ENCODE measurements around the gene PAK6.

Gene PAK6

DNA sequence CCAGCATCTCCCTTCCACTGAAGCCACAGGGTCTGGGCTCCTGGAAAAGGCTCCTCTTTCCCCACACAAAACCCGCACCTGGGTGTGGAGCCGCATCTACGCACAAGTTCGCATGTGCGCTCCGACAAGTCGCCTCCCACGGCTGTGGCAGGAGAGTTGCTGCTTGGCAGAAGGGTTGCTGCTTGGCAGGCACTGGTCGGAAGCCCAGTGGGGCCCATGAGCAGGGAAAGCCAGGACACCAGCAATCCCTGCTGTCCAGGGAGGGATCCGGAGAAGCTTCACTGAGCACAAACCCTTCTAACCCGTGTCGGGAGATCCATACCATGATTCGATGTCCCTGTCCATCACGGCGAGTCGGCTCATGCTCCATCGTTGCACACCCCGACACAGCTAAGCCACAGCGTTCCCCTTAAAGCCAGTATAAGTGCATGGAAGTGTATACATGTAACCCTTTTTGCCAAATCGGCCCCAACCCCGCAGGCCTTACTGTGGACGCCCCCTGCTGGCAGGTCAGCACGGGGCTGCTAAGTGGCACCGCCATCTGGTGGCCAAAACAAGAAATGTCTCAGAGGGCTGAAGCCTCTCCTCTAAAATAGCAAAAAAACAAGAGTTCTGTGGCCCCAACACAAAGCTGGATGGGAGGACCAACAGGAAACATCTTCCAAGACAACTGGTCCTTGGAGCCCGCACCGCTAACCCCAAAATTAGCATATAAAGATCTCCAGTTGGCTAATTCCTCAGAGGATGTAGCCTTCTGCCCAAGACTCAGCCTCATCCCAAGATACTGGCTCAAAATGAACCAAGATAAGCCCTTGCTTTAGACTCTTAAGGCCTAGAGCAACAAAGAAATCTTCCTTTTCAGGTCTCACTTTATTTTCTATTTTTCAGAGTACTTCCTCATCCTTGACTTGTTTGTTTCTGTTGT is 35.7 kb downstream of the PAK6 start:
- H3K27ac ChIP-seq, result no peak overlapping the region
- no peak for DNase-seq (ENCODE audit: low read depth, low spot score)

DNA sequence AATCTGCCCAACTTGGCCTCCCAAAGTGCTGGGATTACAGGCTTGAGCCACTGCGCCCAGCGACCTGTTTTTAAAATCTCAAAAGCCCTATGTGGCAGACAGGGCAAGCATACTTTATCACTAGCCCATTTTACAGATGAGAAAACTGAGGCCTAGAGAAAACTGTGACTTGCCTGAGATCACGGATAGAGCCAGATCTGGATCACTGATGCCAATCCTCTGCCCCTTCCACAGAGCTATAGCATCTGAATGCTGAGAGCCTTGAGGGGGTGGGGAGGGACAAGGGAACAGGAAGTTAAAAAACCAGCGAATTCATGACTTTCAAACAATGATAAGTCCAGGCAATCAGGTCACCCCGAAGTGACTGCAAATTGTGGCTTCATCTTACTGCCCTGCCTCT is 36.7 kb downstream of the PAK6 start:
- H3K27ac ChIP-seq, result no peak overlapping the region
- DNase-seq (ENCODE audit: low read depth, low spot score), result no peak

DNA sequence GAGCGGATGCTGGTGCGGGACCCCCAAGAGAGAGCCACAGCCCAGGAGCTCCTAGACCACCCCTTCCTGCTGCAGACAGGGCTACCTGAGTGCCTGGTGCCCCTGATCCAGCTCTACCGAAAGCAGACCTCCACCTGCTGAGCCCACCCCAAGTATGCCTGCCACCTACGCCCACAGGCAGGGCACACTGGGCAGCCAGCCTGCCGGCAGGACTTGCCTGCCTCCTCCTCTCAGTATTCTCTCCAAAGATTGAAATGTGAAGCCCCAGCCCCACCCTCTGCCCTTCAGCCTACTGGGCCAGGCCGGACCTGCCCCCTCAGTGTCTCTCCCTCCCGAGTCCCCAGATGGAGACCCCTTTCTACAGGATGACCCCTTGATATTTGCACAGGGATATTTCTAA is 37.1 kb downstream of the PAK6 start:
- no peak overlapping the region for H3K27ac ChIP-seq
- DNase-seq (ENCODE audit: low read depth, low spot score), result no peak

DNA sequence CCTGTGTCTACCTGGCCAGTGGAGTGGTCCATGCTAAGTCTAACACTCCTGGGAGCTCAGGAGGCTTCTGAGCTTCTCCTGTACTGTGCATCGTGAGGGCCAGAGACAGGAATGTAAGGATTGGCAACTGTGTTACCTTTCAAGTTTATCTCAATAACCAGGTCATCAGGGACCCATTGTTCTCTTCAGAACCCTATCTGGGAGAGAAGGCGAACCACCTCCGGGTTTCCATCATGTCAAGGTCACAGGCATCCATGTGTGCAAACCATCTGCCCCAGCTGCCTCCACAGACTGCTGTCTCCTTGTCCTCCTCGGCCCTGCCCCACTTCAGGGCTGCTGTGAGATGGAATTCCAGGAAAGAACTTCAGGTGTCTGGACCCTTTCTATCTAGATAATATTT is 38.1 kb downstream of the PAK6 start:
- no peak for DNase-seq (ENCODE audit: low read depth, low spot score)
- no peak overlapping the region for H3K27ac ChIP-seq

- H3K27ac ChIP-seq, result no peak overlapping the region
- DNase-seq (ENCODE audit: low read depth, low spot score), result no peak
These were observed 38.6 kb downstream of the PAK6 start for GRCh38 chr15:40277471-40277870.

DNA sequence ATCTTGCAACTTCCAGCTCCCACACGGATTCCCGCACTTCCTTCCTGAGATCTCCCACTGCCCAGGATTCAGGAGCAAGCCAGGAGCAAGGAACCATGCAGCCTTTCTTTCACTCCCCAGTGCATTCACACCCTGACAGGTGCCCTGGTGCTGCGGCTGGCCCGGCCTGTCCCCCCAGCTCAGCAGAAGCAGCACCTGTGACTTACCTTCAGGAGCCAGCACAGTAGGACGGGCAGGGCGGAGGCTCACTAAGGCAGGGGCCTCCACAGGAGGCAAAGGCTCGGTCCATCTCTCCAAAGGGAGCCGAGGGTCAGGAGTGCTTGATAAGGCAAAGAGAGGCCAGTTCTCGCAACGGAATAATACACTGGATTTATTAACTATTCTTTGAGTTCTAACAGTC is 39.2 kb downstream of the PAK6 start:
- no peak for DNase-seq (ENCODE audit: low read depth, low spot score)
- no peak overlapping the region for H3K27ac ChIP-seq

DNA sequence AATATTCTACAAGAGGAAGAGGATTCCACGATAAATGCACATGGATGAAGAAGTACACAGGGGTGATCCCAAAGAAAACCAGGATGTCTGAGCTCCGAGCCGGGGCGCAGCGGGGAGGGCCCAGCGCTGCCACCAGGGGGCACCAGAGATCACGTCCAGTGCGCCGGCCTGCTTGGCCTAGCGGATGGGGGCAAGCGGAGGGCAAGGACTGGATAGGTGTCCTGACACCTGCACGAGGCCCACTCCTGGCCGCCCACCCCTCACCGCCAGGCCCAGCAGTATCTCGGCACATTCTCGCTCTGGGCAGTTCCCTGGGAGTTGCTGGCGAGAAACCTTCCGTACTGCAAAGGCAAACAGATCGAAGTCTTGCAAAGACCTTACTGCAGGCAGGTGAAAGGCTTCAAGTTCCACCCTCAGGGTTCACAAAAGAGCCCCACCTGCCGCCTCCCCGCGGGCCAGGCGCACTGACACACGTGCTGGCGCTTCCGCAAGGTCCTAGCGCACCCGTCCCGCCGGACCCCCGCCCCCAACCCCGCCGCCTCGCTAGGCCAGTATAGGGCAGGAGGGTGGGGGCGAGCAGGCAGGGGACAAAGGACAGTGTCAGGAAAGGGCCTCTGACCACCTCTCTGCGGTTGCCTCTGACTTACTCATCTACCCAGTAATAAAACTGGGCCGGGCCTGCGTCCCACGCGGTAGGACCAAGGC is 40.7 kb downstream of the PAK6 start:
- H3K27ac ChIP-seq, result no peak overlapping the region
- no peak for DNase-seq (ENCODE audit: low read depth, low spot score)

DNA sequence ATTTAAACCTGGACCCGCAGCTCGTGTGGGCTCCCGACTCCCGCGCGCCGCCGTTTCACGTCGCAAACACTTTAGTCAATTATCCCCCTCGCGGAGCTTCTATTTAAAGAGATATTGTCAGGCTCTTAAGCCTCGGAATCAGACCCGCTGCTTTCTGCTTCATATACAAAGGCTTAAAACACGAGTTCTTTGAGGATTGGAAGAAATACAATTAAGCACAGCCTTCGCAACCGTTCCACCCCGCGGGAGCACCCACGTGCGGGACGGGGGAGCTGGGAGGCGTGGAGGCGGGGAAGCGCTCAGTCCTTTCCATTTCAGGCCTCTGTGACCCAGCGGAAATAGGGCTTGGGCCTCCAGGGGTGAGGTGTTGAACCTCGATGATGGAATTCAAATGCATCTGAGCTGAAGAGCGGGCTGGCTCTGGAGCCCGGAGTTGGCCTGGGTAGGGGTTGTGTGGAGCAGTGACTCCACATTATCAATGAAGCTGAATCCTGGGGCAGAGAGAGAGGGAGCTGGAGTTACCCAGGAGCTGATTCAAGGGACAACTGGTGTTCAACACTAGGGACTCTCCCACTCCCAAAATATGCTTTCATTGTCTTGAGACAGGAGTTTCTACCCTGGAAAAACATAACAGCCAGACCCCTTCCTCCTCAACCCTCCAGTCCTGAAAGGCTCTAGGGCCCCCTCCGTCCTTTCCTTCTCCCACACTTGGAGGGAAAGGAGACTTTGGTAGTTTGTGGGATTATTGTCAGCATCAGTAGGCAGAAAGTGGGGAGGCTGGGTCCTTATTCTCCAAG is 41.6 kb downstream of the PAK6 start:
- no peak for DNase-seq (ENCODE audit: low read depth, low spot score)
- H3K27ac ChIP-seq, result no peak overlapping the region

DNA sequence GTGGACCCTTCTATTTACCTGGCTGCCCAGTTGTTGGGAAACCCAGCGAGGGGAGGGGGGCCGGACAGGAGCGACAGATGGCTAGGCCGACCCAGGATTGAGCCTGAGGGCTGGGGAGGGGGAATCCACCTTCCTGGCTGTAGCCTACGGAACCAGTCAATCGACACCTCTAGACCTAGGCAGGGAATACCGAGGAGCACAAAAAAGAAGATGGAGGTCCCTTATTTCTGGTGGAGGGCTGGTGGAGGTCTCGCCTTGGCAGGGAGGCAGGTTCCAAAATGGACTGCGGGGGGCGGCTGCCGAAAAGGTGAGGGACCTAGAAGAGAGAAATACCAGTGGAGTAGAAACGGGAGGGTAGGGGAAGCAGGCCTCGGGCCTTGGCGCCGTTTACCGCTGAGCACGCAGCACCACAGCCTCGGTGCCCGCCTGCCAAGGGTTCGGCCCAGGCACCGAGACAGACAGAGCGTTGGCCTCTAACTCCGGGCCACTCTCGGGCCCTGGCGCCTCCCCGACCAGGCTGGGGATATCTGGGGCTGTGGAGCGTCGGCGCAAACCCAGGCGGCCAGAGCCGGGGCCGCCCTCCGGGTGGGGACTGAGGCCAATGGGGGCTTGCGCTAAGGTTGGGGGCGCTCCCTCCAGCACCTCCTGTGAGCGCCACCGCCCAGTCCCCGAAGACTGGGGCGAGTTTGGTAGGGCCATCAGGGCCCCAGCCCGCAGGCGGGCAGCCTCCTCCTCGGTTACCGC is 42.4 kb downstream of the PAK6 start:
- DNase-seq (ENCODE audit: low read depth, low spot score), result no peak
- H3K27ac ChIP-seq, result no peak overlapping the region

DNA sequence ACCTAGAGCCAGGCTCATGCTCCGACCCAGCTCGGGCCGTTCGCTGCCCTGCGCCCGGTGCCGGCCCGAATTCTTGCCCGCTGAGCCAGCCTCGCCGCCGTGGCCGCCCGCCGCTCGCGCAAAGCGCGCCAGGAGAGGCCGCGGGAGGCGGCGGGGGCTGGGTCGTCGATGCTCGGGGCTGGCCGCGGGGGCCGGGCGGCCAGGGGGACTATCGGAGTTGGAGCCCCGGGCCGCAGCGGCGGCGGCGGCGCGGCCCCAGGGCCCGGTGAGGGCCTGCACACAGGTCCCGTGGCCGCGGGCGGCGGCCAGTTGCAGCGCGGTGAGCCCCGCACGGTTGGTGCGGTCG is 42.9 kb downstream of the PAK6 start:
- H3K27ac ChIP-seq, result no peak overlapping the region
- DNase-seq (ENCODE audit: low read depth, low spot score), result no peak

GRCh38 chr15:40282147-40282868 is 43.4 kb downstream of the PAK6 start:
- DNase-seq (ENCODE audit: low read depth, low spot score), result no peak

DNA sequence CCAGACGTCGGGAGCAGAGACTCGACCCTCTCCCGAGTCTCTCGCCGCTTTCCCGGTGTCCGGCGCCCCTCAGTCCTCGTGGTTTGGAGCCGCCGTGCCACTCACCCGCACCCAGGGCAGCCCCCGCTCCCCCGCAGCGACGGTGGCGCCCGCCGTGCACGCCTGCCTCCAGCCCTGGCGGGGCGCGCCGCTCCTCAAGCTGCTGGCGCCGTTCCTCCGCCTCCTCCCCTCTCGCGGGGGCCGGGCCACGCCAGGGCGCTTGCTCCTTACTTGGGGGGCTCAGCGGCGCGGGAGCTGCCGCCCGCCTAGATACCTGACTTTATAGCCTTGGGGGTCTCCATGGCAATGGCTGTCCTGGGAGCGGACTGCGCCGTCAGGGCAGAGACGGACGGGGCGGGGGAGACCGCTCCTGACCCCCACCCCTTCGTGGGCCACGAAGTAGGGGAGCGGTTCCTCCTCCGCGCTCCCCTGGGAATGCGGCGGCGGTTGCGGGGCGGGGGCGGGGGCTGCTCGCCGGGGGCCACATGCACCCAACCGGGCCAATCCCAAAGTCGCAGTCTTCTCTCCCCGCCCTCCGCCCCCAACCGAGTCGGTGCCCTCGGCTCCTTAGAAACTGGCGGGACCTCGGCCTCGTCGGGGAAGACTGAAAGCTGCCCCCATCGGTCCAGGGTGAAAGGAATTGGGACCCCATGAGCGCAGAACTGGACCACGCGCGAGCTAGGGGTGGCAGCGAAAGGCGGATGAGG is 44.2 kb downstream of the PAK6 start, which contains the start of gene ANKRD63:
Gene ANKRD63 (minus strand): TSS at position 196 of the 746 bp plus-strand sequence. CDS start 478 bp downstream, outside the sequence.
- no peak for DNase-seq (ENCODE audit: low read depth, low spot score)

More at GRCh38 chr15:40282147-40282868, 43.4 kb downstream of the PAK6 start:
- no peak overlapping the region for H3K27ac ChIP-seq

GRCh38 chr15:40283615-40284300 is 44.9 kb downstream of the PAK6 start:
- no peak for DNase-seq (ENCODE audit: low read depth, low spot score)

More for the DNA sequence above, 44.2 kb downstream of the PAK6 start, which contains the start of gene ANKRD63:
- no peak within 1 kb of the TSS for H3K27ac ChIP-seq

GRCh38 chr15:40285151-40285550 is 46.3 kb downstream of the PAK6 start:
- no peak overlapping the region for H3K27ac ChIP-seq
- DNase-seq (ENCODE audit: low read depth, low spot score), result no peak

More at GRCh38 chr15:40283615-40284300, 44.9 kb downstream of the PAK6 start:
- no peak overlapping the region for H3K27ac ChIP-seq

- DNase-seq (ENCODE audit: low read depth, low spot score), result no peak
- no peak overlapping the region for H3K27ac ChIP-seq
These were observed 46.7 kb downstream of the PAK6 start for GRCh38 chr15:40285554-40286011.

DNA sequence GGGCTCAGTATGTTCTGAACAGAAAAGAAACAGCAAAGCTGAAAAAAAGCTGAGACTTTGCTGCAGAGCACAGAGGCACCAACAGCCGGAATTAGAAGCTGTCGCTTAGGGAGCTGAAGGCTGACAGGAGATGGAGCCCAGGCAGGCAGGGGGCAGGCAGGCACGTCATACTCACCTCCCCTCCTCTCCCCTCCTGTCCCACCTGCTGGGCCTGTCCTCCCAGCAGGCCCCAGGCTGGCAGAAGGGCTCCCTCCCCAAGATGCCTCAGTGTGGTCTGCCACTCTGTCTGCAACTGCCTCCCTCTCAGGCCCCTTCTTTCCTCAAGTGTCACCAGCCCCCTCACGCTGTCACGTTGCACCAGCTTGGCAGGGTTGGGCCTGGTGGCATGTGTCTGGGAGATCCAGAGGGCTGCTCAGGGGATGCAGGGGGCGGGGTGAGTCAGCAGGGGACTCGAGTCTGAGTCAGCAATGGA is 47.2 kb downstream of the PAK6 start:
- no peak for DNase-seq (ENCODE audit: low read depth, low spot score)
- no peak overlapping the region for H3K27ac ChIP-seq

GRCh38 chr15:40286794-40287193 is 47.9 kb downstream of the PAK6 start:
- H3K27ac ChIP-seq, result no peak overlapping the region

DNA sequence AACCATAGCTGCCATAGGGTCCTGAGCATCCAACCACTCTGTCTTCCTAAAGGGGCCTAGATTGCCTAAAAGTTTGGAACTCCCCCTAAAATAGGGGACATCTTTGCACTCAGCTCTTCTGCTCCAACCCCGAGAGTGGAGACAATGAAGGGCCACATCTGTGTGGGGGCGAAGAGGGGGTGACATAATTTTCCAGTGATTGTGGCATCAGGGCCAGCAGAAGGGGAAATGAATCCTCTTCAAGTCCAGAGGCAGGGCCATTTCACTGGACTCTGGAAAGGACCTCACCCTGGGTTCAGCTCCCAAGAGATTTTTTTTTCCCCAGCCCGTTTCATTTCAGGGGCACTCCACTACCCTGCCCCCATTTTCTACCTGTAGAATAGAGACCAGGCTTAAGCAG is 48.6 kb downstream of the PAK6 start:
- no peak overlapping the region for H3K27ac ChIP-seq
- no peak for DNase-seq (ENCODE audit: low read depth, low spot score)

More at GRCh38 chr15:40286794-40287193, 47.9 kb downstream of the PAK6 start:
- DNase-seq (ENCODE audit: low read depth, low spot score), result no peak
